HG03039 (cell line): ENCODE results near the gene APOL5.
"Not testable (repeated sequence)": the region's sequence is repeated elsewhere in the genome, so short reads cannot be mapped to it uniquely, and the experiment has no call there.

ENCODE experiments used
- ATAC-seq: cut with Tn5 transposase; IDR thresholded peaks from one replicate; pipeline ENCODE4 v1.9.1; 2021; ENCODE audit warnings: mild to moderate bottlenecking, moderate library complexity; ENCODE audit not compliant: unreplicated experiment

Gene APOL5

GRCh38 chr22:35708453-35708852 lies 9.2 kb upstream of the APOL5 start:
- ATAC-seq = no peak

DNA sequence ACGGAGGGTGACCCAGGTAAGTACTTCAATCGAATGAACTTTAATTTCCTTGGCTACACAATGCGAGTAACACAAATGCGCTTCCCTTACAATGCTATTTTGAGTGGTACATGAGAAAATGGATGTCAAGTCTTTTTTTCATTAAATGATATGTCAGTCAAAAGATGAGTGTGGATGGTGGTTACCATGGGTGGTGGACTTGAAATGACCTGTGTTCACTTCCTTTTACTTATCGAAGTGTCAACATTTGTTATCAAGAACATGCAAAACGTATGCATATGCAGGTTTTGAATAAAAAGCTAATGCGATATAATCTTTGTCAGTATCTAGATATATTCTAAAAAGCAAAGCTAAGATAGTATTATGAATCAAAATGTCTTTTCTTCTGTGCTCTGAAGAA lies 8.8 kb upstream of the APOL5 start:
- no peak for ATAC-seq

DNA sequence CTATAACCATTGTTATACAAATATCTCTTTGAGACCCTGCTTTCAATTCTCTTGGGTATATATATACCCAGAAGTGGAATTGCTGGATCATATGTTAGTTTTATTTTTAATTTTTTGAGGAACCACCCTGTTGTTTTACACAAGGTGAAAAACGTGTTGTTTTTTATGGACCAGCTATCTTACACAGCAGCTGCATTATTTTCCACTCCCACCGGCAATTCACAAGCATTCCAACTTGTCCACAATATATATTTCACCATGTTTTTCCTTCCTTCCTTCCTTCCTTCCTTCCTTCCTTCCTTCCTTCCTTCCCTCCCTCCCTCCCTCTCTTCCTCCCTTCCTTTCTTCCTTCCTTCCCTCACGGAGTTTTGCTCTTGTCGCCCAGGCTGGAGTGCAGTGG lies 6.3 kb upstream of the APOL5 start:
- ATAC-seq = no peak

DNA sequence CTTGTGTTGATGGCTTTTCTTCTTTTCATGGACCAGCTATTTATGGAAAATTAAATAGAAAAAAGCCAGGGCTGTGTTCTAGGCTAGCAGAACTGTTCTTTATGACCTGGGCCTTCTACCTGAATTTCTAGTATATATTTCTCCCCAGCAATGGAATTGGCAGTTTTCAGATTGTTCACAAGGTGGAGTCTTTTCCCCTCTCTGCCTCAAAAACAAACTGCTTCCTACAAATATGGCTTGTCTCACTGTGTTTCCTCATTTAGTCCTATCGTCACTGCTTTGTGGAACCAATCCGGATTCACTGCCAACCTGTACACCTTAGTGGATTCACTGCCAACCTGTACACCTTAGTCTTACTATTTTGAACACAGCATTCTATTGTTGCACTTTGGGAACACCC lies 5.0 kb upstream of the APOL5 start:
- ATAC-seq = no peak

- ATAC-seq = no peak
These were observed 1.7 kb downstream of the APOL5 start for GRCh38 chr22:35719212-35719875.

DNA sequence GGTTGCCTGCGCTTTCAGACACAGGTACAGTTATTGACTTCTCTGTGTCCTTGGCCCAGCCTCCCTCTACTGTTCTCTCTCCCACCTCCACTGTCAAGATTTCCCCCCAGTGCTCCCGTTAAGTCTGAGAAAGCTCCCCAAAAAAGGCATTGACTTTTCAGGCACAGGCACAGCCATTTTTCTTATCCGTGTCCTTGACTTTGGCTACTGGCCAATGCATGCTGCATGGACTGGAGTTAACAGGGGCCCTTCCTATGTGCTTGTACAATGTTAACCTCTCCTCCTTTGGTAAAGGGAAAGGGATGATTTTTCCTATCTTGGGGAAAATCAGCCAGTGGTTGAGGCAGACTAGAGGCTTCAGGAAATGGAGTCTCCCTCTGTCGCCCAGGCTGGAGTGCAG lies 4.3 kb downstream of the APOL5 start:
- no peak for ATAC-seq

GRCh38 chr22:35725521-35725920 lies 7.8 kb downstream of the APOL5 start:
- ATAC-seq = no peak

DNA sequence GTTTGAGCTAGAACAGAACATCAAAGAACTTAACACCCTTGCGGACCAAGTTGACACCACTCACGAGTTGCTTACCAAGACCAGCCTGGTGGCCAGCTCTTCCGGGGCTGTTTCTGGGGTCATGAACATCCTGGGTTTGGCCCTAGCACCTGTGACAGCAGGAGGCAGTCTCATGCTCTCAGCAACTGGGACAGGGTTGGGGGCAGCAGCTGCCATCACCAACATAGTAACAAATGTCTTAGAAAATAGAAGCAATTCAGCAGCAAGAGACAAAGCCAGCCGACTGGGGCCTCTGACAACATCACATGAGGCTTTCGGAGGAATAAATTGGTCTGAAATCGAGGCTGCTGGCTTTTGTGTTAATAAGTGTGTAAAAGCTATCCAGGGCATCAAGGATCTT lies 8.7 kb downstream of the APOL5 start:
- no peak for ATAC-seq

DNA sequence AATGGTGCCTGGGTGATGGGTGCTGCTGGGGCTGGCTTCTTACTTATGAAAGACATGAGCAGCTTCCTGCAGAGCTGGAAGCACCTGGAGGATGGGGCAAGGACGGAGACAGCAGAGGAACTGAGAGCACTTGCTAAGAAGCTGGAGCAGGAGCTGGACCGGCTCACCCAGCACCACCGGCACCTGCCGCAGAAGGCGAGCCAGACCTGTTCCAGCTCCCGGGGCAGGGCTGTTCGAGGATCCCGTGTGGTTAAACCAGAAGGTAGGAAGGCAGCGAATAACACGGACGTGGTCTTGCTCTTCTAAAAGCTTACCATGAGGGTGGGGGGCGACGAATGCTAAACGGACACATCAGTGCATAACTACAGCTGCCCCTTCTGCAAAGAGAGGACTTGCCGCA lies 9.3 kb downstream of the APOL5 start:
- ATAC-seq = no peak

GRCh38 chr22:35727436-35727835 lies 9.8 kb downstream of the APOL5 start:
- no peak for ATAC-seq

GRCh38 chr22:35728639-35729308 lies 11.1 kb downstream of the APOL5 start:
- no peak for ATAC-seq

DNA sequence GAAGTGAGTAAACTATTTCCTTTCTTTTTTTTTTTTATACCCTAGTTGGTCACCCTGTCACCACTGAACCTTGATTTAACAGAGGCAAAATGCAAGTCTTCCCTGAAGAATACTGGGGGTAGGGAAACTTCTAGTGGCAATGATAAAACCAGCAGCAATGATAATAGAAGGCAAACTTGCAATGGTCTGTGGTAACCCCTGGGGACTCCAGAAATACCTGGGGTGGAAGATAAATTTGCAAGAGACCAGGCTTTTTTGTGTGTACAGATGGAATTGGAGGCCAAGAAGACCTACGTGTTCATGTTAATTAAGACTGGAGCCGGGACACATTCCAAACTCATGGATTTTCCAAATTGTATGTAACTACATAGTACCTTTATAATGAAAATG lies 11.6 kb downstream of the APOL5 start:
- ATAC-seq = no peak

DNA sequence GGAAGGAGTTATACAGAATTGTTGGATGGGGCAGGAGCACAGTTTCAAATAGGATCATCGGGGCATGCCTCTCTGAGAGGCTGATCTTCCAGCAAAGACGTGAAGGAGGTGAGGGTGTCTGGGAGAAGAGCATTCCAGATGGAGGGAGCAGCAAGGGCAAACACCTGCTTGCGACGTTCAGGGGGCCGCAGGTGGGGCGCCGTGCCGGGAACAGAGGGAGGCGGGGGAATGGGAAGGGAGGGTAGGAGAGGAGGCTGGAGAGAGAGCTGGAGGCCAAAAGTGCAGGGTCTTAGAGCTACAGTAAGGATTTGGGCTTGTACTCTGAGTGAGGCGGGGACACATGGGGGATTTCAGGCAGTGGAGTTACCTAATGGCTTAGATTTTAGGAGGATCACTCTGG lies 13.6 kb downstream of the APOL5 start:
- ATAC-seq = no peak

DNA sequence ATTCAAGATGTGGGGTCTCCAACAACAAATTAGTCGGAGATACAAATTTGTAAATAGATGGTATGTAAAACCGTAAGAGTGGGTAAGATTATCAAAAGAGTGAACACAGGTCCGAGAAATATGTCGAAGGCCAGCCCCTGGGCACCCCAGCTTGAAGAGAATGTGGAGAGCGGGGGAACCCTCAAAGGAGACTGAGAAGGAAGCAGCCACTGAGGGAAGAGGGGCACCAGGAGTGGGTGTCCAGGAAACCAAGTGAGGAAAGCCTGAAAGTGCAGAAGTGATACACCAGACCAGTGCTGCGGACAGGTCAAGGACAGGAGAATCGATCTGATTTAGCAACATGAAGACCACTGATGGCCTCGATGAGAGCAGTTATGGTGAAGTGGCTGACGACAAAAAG lies 14.4 kb downstream of the APOL5 start:
- no peak for ATAC-seq

- ATAC-seq = no peak
These were observed 15.4 kb downstream of the APOL5 start for GRCh38 chr22:35733036-35733435.

GRCh38 chr22:35733791-35734516 lies 16.3 kb downstream of the APOL5 start:
- no peak for ATAC-seq

GRCh38 chr22:35734517-35734827 lies 16.8 kb downstream of the APOL5 start:
- ATAC-seq = no peak

- no peak for ATAC-seq
These were observed 17.9 kb downstream of the APOL5 start for GRCh38 chr22:35735542-35735941.

- no peak for ATAC-seq
These were observed 18.5 kb downstream of the APOL5 start for GRCh38 chr22:35736166-35736565.

- no peak for ATAC-seq
These were observed 19.0 kb downstream of the APOL5 start for GRCh38 chr22:35736701-35737100.

DNA sequence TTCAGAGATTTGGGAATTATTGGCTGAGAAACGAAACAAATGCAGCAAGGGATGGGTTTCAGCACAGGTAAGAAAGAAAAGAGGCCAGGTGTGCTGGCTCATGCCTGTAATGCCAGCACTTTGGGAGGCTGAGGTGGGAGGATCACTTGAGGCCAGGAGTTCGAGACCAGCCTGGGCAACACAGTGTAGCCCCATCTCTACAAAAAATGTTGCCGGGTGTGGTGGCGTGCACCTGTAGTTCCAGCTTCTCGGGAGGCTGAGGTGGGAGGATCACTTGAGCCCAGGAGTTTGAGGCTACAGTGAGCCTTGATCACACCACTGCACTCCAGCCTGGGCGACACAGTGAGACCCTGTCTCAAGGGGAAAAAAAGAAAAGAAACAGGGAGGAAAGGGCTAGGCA lies 20.2 kb downstream of the APOL5 start:
- not testable (repeated sequence) for ATAC-seq
